ENCODE data around the gene GDI2. TPM values are rescaled to one million over a fixed set of nuclear protein-coding genes. Genes with fewer than 3 reads are reported as not detected.

The GDI2 gene
- total and polyA plus RNA-seq, 2 of the 13 experiments (the other 11 are each of a cell fraction or from before 2014, with no cell fraction given) = 153 to 477 TPM

DNA sequence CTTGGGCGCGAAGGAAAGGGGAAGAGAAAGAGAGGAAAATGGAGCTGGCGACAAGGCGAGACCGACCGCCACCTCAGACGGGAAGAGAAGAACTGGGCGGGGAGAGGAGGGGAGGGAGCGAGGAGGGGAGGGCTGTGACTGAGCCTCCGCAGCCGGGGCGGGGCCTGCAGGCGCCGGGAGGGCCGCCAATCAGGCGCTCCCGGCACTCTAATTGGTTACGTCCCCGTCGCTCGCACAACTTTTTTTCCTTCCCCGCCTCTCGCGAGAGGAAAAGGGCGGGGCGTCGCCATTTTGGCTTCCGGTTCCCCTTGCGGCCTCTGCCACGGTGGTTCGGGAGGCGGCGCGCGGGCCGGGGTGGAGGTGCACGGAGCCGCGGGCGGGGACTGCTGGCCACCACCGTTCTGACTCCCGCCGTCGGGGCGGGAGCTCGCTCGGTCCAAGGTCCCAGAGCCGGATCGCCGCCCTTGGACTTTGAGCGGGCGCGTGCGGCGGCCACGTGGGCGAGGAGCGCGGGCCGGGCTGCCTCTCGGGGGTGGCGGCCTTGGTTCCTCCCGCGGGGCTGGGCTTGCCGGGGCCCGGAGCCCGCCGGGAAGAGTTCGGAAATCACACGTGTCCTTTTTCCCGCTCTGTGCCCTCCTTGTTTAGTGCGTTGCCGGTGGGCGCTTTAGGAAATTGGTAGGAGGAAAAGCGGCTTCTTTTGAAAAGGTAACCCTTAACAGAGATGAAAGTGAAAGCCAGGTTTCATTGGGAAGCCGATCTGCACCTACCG is at the start of gene GDI2 (continued):
- TF ChIP-seq ZNF326 (CRISPR knock-in tag; IDR thresholded peaks at IDR 0.05; ENCODE audit: borderline replicate concordance) (no peak), ARNT (IDR thresholded peaks at IDR 0.05) (no peak), ZNF766 (CRISPR knock-in tag; IDR thresholded peaks at IDR 0.05; ENCODE audit: borderline replicate concordance) (peak; percentile 96; the same call in 1 of the 2 replicates), ZBTB7B (CRISPR knock-in tag; IDR thresholded peaks at IDR 0.05) (peak; percentile 50; the same call in 1 of the 2 replicates), ZNF512B (CRISPR knock-in tag; IDR thresholded peaks at IDR 0.05; ENCODE audit: borderline replicate concordance) (peak; percentile 81; the same call in 1 of the 2 replicates), ZNF691 (CRISPR knock-in tag; IDR thresholded peaks at IDR 0.05; ENCODE audit: borderline replicate concordance, low read depth) (no peak), HDAC1 (CRISPR knock-in tag; IDR thresholded peaks at IDR 0.05) (peak; percentile 90), NFE2L1 (CRISPR knock-in tag; IDR thresholded peaks at IDR 0.05; ENCODE audit: borderline replicate concordance) (no peak), ZNF543 (CRISPR knock-in tag; IDR thresholded peaks at IDR 0.05) (no peak), SP1 (IDR thresholded peaks at IDR 0.05) (peak; percentile 77), SP1 (CRISPR knock-in tag; IDR thresholded peaks at IDR 0.05) (no peak; the same call in none of the 2 replicates), ZBTB42 (CRISPR knock-in tag; IDR thresholded peaks at IDR 0.05) (peak; percentile 79), NPAS2 (CRISPR knock-in tag; IDR thresholded peaks at IDR 0.05; ENCODE audit: borderline replicate concordance) (peak; percentile 95; the same call in 1 of the 2 replicates), ZNF724P (CRISPR knock-in tag; IDR thresholded peaks at IDR 0.05; ENCODE audit: borderline replicate concordance) (peak; percentile 95), PREB (CRISPR knock-in tag; IDR thresholded peaks at IDR 0.05) (peak; percentile 84; the same call in 1 of the 2 replicates), HCFC1 (IDR thresholded peaks at IDR 0.05; ENCODE audit: low read depth, low read length) (peak; percentile 38; the same call in 1 of the 2 replicates), ZNF549 (CRISPR knock-in tag; IDR thresholded peaks at IDR 0.05) (peak; percentile 78; the same call in 1 of the 2 replicates)
- TF ChIP-seq, protein P1, sequence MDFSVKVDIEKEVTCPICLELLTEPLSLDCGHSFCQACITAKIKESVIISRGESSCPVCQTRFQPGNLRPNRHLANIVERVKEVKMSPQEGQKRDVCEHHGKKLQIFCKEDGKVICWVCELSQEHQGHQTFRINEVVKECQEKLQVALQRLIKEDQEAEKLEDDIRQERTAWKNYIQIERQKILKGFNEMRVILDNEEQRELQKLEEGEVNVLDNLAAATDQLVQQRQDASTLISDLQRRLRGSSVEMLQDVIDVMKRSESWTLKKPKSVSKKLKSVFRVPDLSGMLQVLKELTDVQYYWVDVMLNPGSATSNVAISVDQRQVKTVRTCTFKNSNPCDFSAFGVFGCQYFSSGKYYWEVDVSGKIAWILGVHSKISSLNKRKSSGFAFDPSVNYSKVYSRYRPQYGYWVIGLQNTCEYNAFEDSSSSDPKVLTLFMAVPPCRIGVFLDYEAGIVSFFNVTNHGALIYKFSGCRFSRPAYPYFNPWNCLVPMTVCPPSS (IDR thresholded peaks at IDR 0.05) = no peak
- TF ChIP-seq, protein P2, sequence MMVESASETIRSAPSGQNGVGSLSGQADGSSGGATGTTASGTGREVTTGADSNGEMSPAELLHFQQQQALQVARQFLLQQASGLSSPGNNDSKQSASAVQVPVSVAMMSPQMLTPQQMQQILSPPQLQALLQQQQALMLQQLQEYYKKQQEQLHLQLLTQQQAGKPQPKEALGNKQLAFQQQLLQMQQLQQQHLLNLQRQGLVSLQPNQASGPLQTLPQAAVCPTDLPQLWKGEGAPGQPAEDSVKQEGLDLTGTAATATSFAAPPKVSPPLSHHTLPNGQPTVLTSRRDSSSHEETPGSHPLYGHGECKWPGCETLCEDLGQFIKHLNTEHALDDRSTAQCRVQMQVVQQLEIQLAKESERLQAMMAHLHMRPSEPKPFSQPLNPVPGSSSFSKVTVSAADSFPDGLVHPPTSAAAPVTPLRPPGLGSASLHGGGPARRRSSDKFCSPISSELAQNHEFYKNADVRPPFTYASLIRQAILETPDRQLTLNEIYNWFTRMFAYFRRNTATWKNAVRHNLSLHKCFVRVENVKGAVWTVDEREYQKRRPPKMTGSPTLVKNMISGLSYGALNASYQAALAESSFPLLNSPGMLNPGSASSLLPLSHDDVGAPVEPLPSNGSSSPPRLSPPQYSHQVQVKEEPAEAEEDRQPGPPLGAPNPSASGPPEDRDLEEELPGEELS (CRISPR knock-in tag; IDR thresholded peaks at IDR 0.05) = peak; percentile 56; the same call in 1 of the 2 replicates
- TF ChIP-seq, protein P3, sequence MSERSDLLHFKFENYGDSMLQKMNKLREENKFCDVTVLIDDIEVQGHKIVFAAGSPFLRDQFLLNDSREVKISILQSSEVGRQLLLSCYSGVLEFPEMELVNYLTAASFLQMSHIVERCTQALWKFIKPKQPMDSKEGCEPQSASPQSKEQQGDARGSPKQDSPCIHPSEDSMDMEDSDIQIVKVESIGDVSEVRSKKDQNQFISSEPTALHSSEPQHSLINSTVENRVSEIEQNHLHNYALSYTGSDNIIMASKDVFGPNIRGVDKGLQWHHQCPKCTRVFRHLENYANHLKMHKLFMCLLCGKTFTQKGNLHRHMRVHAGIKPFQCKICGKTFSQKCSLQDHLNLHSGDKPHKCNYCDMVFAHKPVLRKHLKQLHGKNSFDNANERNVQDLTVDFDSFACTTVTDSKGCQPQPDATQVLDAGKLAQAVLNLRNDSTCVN (CRISPR knock-in tag; IDR thresholded peaks at IDR 0.05; ENCODE audit: borderline replicate concordance) = no peak
